ENCODE results near the gene EFCAB6.

GRCh38 chr22:43830931-43831560 is 18.9 kb upstream of the EFCAB6 start:
- TF ChIP-seq CTCF (IDR thresholded peaks at IDR 0.05) (no peak), CREB1 (CRISPR knock-in tag; IDR thresholded peaks at IDR 0.05) (no peak), MAX (CRISPR knock-in tag; IDR thresholded peaks at IDR 0.05) (no peak), FOXP4 (CRISPR knock-in tag; IDR thresholded peaks at IDR 0.05) (no peak), ATF2 (CRISPR knock-in tag; IDR thresholded peaks at IDR 0.05; ENCODE audit: borderline replicate concordance, low read depth) (no peak), NFYB (CRISPR knock-in tag; conservative IDR thresholded peaks at IDR 0.05; ENCODE audit: low read depth) (no peak), ATF3 (CRISPR knock-in tag; conservative IDR thresholded peaks at IDR 0.05) (no peak), CREM (CRISPR knock-in tag; IDR thresholded peaks at IDR 0.05) (no peak), PRDM15 (CRISPR knock-in tag; IDR thresholded peaks at IDR 0.05) (no peak), TCF7 (CRISPR knock-in tag; IDR thresholded peaks at IDR 0.05; ENCODE audit: low read depth) (no peak), ZNF317 (CRISPR knock-in tag; IDR thresholded peaks at IDR 0.05; ENCODE audit: borderline replicate concordance, low read depth) (no peak), TEAD1 (CRISPR knock-in tag; IDR thresholded peaks at IDR 0.05) (no peak)
